H1 (cell line): Measurements from ENCODE around the gene SLC48A1. TPM values are rescaled to one million over a fixed set of nuclear protein-coding genes. Genes with fewer than 3 reads are reported as not detected.

ENCODE experiments used
- CTCF ChIA-PET: fragments of 300-600 bp; sonication (Branson Sonifier 250); formaldehyde crosslinking; loops from one replicate; lab custom pipeline; 2021; ENCODE audit not compliant: partially characterized antibody; lab: Charles Lee
- POLR2A ChIA-PET: fragments of 300-600 bp; sonication (Branson Sonifier 250); formaldehyde crosslinking; loops from one replicate; lab custom pipeline; 2021; ENCODE audit warnings: inconsistent platforms; ENCODE audit not compliant: partially characterized antibody; lab: Charles Lee
- DNase-seq, 2 experiments: peaks; one replicate each; pipeline versions ENCODE4 v3.0.0 to v3.0.0-alpha.2; 2010 to 2022; ENCODE audit warnings: low spot score in 2 of 2, low read depth in 1 of 2, mixed read lengths in 1 of 2
- FAIRE-seq: peaks from 2 replicates; lab custom pipeline; 2011; peaks lifted over from hg19 to GRCh38; lab: Jason Lieb, UNC
- H2AFZ ChIP-seq: 2 replicates; pipeline ENCODE4 v1.8.1; 2012; ENCODE audit warnings: low read length, inconsistent platforms
- H2AK5ac ChIP-seq: 2 replicates; pipeline ENCODE4 v1.6.1; 2013; ENCODE audit warnings: low read depth, low read length
- H2BK120ac ChIP-seq: replicated peaks from 2 replicates; pipeline ENCODE3; 2013; ENCODE audit warnings: low read depth, low read length, inconsistent platforms
- H2BK12ac ChIP-seq: 2 replicates; pipeline ENCODE4 v1.6.1; 2013; ENCODE audit warnings: low read depth, low read length
- H2BK15ac ChIP-seq: 2 replicates; pipeline ENCODE4 v1.6.1; 2013; ENCODE audit warnings: low read length
- H2BK20ac ChIP-seq: 2 replicates; pipeline ENCODE4 v1.6.1; 2013; ENCODE audit warnings: low read length
- H2BK5ac ChIP-seq: 2 replicates; pipeline ENCODE4 v1.6.1; 2013; ENCODE audit warnings: low read depth, low read length
- H3K14ac ChIP-seq: 2 replicates; pipeline ENCODE4 v1.6.1; 2013; ENCODE audit warnings: inconsistent platforms; ENCODE audit not compliant: insufficient read length
- H3K18ac ChIP-seq: 2 replicates; pipeline ENCODE4 v1.6.1; 2013; ENCODE audit warnings: low read length; ENCODE audit errors: extremely low read depth
- H3K23ac ChIP-seq: 2 replicates; pipeline ENCODE4 v1.6.1; 2013; ENCODE audit warnings: inconsistent platforms; ENCODE audit not compliant: insufficient read length
- H3K23me2 ChIP-seq: 2 replicates; pipeline ENCODE4 v1.6.1; 2013; ENCODE audit warnings: low read depth, low read length
- H3K27ac ChIP-seq: 2 replicates; pipeline ENCODE4 v1.6.1; 2011; ENCODE audit warnings: low read depth, low read length, inconsistent platforms
- H3K27me3 ChIP-seq, 4 experiments: replicated peaks in 1 of 4; 1 replicate in 1 of 4; 2 replicates in 3 of 4; pipeline versions ENCODE4 v1.6.1 to v1.8.1; 2011 to 2013; ENCODE audit warnings: low read length in 3 of 4, mild to moderate bottlenecking in 3 of 4, inconsistent platforms in 2 of 4, mixed read lengths in 2 of 4, moderate library complexity in 1 of 4; ENCODE audit not compliant: control insufficient read depth in 3 of 4, insufficient read depth in 3 of 4; ENCODE audit errors: extremely low read depth in 1 of 4
- H3K36me3 ChIP-seq, 4 experiments: 2 replicates each; pipeline versions ENCODE4 v1.6.1 to v1.8.1; 2011 to 2013; ENCODE audit warnings: mild to moderate bottlenecking in 4 of 4, low read length in 3 of 4, moderate library complexity in 2 of 4, control low read depth in 1 of 4, inconsistent platforms in 1 of 4; ENCODE audit not compliant: insufficient read depth in 4 of 4, control insufficient read depth in 2 of 4
- H3K4ac ChIP-seq: replicated peaks from 2 replicates; pipeline ENCODE3; 2013; ENCODE audit warnings: low read length, low read depth, mixed read lengths, inconsistent platforms; ENCODE audit not compliant: insufficient read length
- H3K4me1 ChIP-seq, 4 experiments: replicated peaks in 1 of 4; 1 replicate in 1 of 4; 2 replicates in 3 of 4; pipeline versions ENCODE4 v1.6.1 to v1.8.1; 2011 to 2013; ENCODE audit warnings: low read length in 3 of 4, inconsistent platforms in 2 of 4, mixed read lengths in 1 of 4; ENCODE audit not compliant: insufficient read depth in 4 of 4, control insufficient read depth in 3 of 4
- H3K4me2 ChIP-seq, 2 experiments: 2 replicates each; pipeline versions ENCODE4 v1.6.1 to v1.8.1; 2011 to 2013; ENCODE audit warnings: low read depth in 2 of 2, low read length in 2 of 2, control low read depth in 1 of 2, inconsistent platforms in 1 of 2, mild to moderate bottlenecking in 1 of 2; ENCODE audit not compliant: insufficient read depth in 1 of 2
- H3K4me3 ChIP-seq, 4 experiments: fragments of 200-600, 300-600 bp in 1 of 4; sonication (generic), shearing (Covaris generic), sonication (Bioruptor Twin) in 1 of 4; 2 replicates each; pipeline versions ENCODE4 v1.5.1 to v1.8.1; 2011 to 2016; ENCODE audit warnings: low read length in 4 of 4, low read depth in 3 of 4, control low read depth in 2 of 4, inconsistent platforms in 2 of 4, mild to moderate bottlenecking in 2 of 4, mixed read lengths in 1 of 4, moderate library complexity in 1 of 4; ENCODE audit not compliant: insufficient read depth in 2 of 4; ENCODE audit errors: extremely low read depth in 1 of 4
- H3K56ac ChIP-seq: replicated peaks from 2 replicates; pipeline ENCODE3; 2013; ENCODE audit warnings: low read depth, mild to moderate bottlenecking, mixed read lengths, low read length, inconsistent platforms; ENCODE audit not compliant: insufficient read length
- H3K79me1 ChIP-seq: 2 replicates; pipeline ENCODE4 v1.6.1; 2013; ENCODE audit warnings: low read depth, low read length, control low read depth
- H3K79me2 ChIP-seq, 2 experiments: 2 replicates each; pipeline versions ENCODE4 v1.6.1 to v1.8.1; 2012 to 2013; ENCODE audit warnings: low read length in 2 of 2, mild to moderate bottlenecking in 2 of 2, inconsistent platforms in 1 of 2; ENCODE audit not compliant: insufficient read depth in 2 of 2, control insufficient read depth in 1 of 2
- H3K9ac ChIP-seq, 4 experiments: replicated peaks in 1 of 4; 1 replicate in 1 of 4; 2 replicates in 3 of 4; pipeline versions ENCODE4 v1.6.1 to v1.8.1; 2011 to 2013; ENCODE audit warnings: low read depth in 3 of 4, low read length in 3 of 4, control low read depth in 2 of 4, mild to moderate bottlenecking in 2 of 4, moderate library complexity in 2 of 4, inconsistent platforms in 1 of 4; ENCODE audit errors: extremely low read depth in 1 of 4
- H3K9me3 ChIP-seq, 2 experiments: 2 replicates each; pipeline versions ENCODE4 v1.6.1 to v1.8.1; 2012 to 2013; ENCODE audit warnings: mild to moderate bottlenecking in 2 of 2, moderate library complexity in 2 of 2, control low read depth in 1 of 2, inconsistent platforms in 1 of 2, low read depth in 1 of 2, low read length in 1 of 2, mixed read lengths in 1 of 2; ENCODE audit not compliant: insufficient read depth in 2 of 2
- H4K20me1 ChIP-seq, 2 experiments: replicated peaks in 1 of 2; 2 replicates each; pipeline versions ENCODE3 to v1.8.1; 2011 to 2013; ENCODE audit warnings: inconsistent platforms in 2 of 2, low read length in 2 of 2, mild to moderate bottlenecking in 1 of 2; ENCODE audit not compliant: insufficient read depth in 2 of 2, control insufficient read depth in 1 of 2
- H4K5ac ChIP-seq: 2 replicates; pipeline ENCODE4 v1.6.1; 2013; ENCODE audit warnings: low read length, low read depth, mixed read lengths, inconsistent platforms; ENCODE audit not compliant: insufficient read length
- H4K8ac ChIP-seq: 2 replicates; pipeline ENCODE4 v1.8.0; 2013; ENCODE audit warnings: mild to moderate bottlenecking, moderate library complexity, low read length, inconsistent platforms; ENCODE audit not compliant: insufficient read depth; ENCODE audit errors: extremely low read depth
- H4K91ac ChIP-seq: replicated peaks from 2 replicates; pipeline ENCODE3; 2013; ENCODE audit warnings: low read length, mixed read lengths, inconsistent platforms; ENCODE audit not compliant: insufficient read length
- BACH1 ChIP-seq: IDR thresholded peaks from 2 replicates; pipeline ENCODE4 v1.6.1; 2012; ENCODE audit warnings: low read length, improper control_type of control experiment
- CEBPB ChIP-seq: IDR thresholded peaks from 2 replicates; pipeline ENCODE4 v1.6.1; 2012; ENCODE audit warnings: low read depth, low read length
- JUND ChIP-seq: IDR thresholded peaks from 2 replicates; pipeline ENCODE4 v1.6.1; 2011; ENCODE audit warnings: mild to moderate bottlenecking, improper control_type of control experiment, low read length
- MAX ChIP-seq: IDR thresholded peaks from 2 replicates; pipeline ENCODE4 v1.6.1; 2012; ENCODE audit warnings: inconsistent platforms
- POLR2AphosphoS5 ChIP-seq: IDR thresholded peaks from 2 replicates; pipeline ENCODE4 v1.6.1; 2011; ENCODE audit warnings: low read depth, low read length
- RAD21 ChIP-seq, 2 experiments: IDR thresholded peaks in 1 of 2; conservative IDR thresholded peaks in 1 of 2; 2 replicates each; pipeline ENCODE4 v1.6.1; 2011; ENCODE audit warnings: low read depth in 2 of 2, low read length in 2 of 2, improper control_type of control experiment in 1 of 2, inconsistent platforms in 1 of 2, mild to moderate bottlenecking in 1 of 2, moderate library complexity in 1 of 2
- SIRT6 ChIP-seq: IDR thresholded peaks from one replicate; pipeline ENCODE4 v1.7.1; 2012; ENCODE audit warnings: low read length, inconsistent platforms
- SP2 ChIP-seq: IDR thresholded peaks from 2 replicates; pipeline ENCODE4 v1.6.1; 2012; ENCODE audit warnings: mild to moderate bottlenecking, low read length, inconsistent platforms
- TCF12 ChIP-seq: IDR thresholded peaks from 2 replicates; pipeline ENCODE4 v1.6.1; 2011; ENCODE audit warnings: low read depth, mild to moderate bottlenecking, low read length
- TEAD4 ChIP-seq: IDR thresholded peaks from 2 replicates; pipeline ENCODE4 v1.6.1; 2012; ENCODE audit warnings: low read depth, low read length, inconsistent platforms, mixed read lengths
- YY1 ChIP-seq: IDR thresholded peaks from 2 replicates; pipeline ENCODE4 v1.6.1; 2011; ENCODE audit warnings: low read depth, mild to moderate bottlenecking, low read length
- WGBS, 2 experiments: shearing (Covaris generic) in 1 of 2; methylation state at CpG; one replicate each; pipeline versions ENCODE4 v1.1.6 to v1.1.7; 2013 to 2015; ENCODE audit warnings: low lambda C conversion rate in 2 of 2, mixed read lengths in 2 of 2, inconsistent platforms in 1 of 2, low coverage in 1 of 2, missing lambda C conversion rate in 1 of 2; ENCODE audit not compliant: insufficient replicate concordance in 2 of 2, insufficient coverage in 1 of 2, insufficient read length in 1 of 2; ENCODE audit errors: extremely low coverage in 1 of 2, missing lambda C conversion rate in 1 of 2; 5-methylcytosine and 5-hydroxymethylcytosine counted together
- polyA plus RNA-seq, 7 experiments: library from polyadenylated mRNA; depleted of rRNA in 3 of 7; stranded (reverse) in 5 of 7; unstranded in 2 of 7; fragments of >200 nt in 5 of 7; fragments of 200-250 nt in 2 of 7; gene quantifications; 1 replicate in 5 of 7; 2 replicates in 1 of 7; 4 replicates in 1 of 7; pipeline versions ENCODE4 v1.2.1 to v1.2.3, GENCODE V29; 2011 to 2013; ENCODE audit warnings: missing spikeins in 2 of 7, mixed read lengths in 2 of 7
- total RNA-seq: library from RNA; stranded (reverse); fragmentation: NEBNext Ultra II Directional; extraction: Animal tissue kit (Norgen Biotek cat#: 25700); gene quantifications from 2 replicates; pipeline ENCODE4 v1.2.1, GENCODE V29; 2021

The SLC48A1 gene
- total and polyA plus RNA-seq, 2 of the 8 experiments (the other 6 are each of a cell fraction or from before 2014, with no cell fraction given): 9.5 to 14.1 TPM

- Histone ChIP-seq H3K56ac (no peak overlapping the region), H4K5ac (no peak overlapping the region), H3K27ac (no peak overlapping the region), H2AK5ac (no peak overlapping the region), H3K18ac (no peak overlapping the region), H2BK20ac (peak overlapping the region; percentile 72; the same call in 1 of the 2 replicates), H2BK5ac (peak overlapping the region; percentile 50; the same call in 1 of the 2 replicates), H2BK120ac (no peak overlapping the region), H4K8ac (no peak overlapping the region), H3K4me2 (no peak overlapping the region), H3K9me3 (no peaks in the 10 kb centered on the region), H3K23ac (no peak overlapping the region), H3K4me3 (no peak overlapping the region), H3K79me1 (no peaks in the 10 kb centered on the region), H3K4me1 (peaks cover 0 to 10% (median 2%) of the 10 kb centered on the region in 4 experiments; a peak in 4 of 7 replicates), H3K4ac (no peak overlapping the region), H3K36me3 (no peaks in the 10 kb centered on the region), H3K27me3 (no peaks in the 10 kb centered on the region), H2BK12ac (peak overlapping the region; percentile 76), H3K14ac (no peak overlapping the region), H4K20me1 (no peaks in the 10 kb centered on the region), H4K91ac (no peak overlapping the region), H3K9ac (no peak overlapping the region), H3K79me2 (no peaks in the 10 kb centered on the region), H2BK15ac (0 out of 2 replicates have a peak overlapping the region, but pooled peaks have one; percentile 83), H3K23me2 (no peaks in the 10 kb centered on the region; the same call in 1 of the 2 replicates), H2AFZ (no peak overlapping the region)
- peak; percentile 82 for FAIRE-seq
- CTCF ChIA-PET: interaction anchor here (0.9 to 64.6 kb wide), 19 partner anchors 7 to 206 kb away, joined by 3 to 2442 read pairs (median 10); partner anchors contain the start of genes ENDOU, HDAC7, RAPGEF3 and SLC48A1
- WGBS, 2 experiments: 37% methylated on average over 10 of the region's 10 CpGs; no CpG with 5 or more reads in 1 of the 2 experiments
- POLR2A ChIA-PET: interaction anchor here (0.9 to 7.4 kb wide), 9 partner anchors 7 to 95 kb away, joined by 3 to 79 read pairs (median 8); partner anchors contain the start of genes RAPGEF3 and SLC48A1
- peak; percentile 58 to 83 for DNase-seq
- TF ChIP-seq CEBPB: no peak
- no peak for TF ChIP-seq SP2
- 0 out of 2 replicates have a peak, but pooled peaks have one; percentile 20 for TF ChIP-seq YY1
- no peak for TF ChIP-seq SIRT6
- TF ChIP-seq JUND: peak; percentile 22; the same call in 1 of the 2 replicates
- 0 out of 2 replicates have a peak, but pooled peaks have one; percentile 44 for TF ChIP-seq BACH1
- 0 out of 2 replicates have a peak, but pooled peaks have one; percentile 33 for TF ChIP-seq MAX
- peak; percentile 96 for TF ChIP-seq TEAD4
- peak; percentile 84 to 88 for TF ChIP-seq RAD21 (IDR thresholded peaks at IDR 0.05 in 1 of 2, conservative IDR thresholded peaks at IDR 0.05 in 1 of 2; ENCODE audit: low read depth in 2 of 2, low read length in 2 of 2)
- peak; percentile 67; the same call in 1 of the 2 replicates for TF ChIP-seq TCF12
- 0 out of 2 replicates have a peak, but pooled peaks have one; percentile 18 for TF ChIP-seq POLR2AphosphoS5
Measured at GRCh38 chr12:47744005-47744651, 28.9 kb upstream of the SLC48A1 start.
